Mammary epithelial cell (primary cell): ENCODE results near the gene CNEP1R1.

ENCODE experiments used
- EZH2 ChIP-seq: IDR thresholded peaks from 2 replicates; pipeline ENCODE4 v1.6.1; 2012; ENCODE audit warnings: low read length, inconsistent platforms, borderline replicate concordance
- TF ChIP-seq, protein P1 (sequence below), 2 donors: IDR thresholded peaks in 1 of 2; conservative IDR thresholded peaks in 1 of 2; 2 replicates each; pipeline ENCODE4 v1.5.1; 2011 to 2012; ENCODE audit warnings: inconsistent platforms in 2 of 2, low read length in 2 of 2, mild to moderate bottlenecking in 2 of 2, control low read depth in 1 of 2, low read depth in 1 of 2; ENCODE audit not compliant: insufficient read depth in 1 of 2; ENCODE audit errors: extremely low read depth in 1 of 2

DNA sequence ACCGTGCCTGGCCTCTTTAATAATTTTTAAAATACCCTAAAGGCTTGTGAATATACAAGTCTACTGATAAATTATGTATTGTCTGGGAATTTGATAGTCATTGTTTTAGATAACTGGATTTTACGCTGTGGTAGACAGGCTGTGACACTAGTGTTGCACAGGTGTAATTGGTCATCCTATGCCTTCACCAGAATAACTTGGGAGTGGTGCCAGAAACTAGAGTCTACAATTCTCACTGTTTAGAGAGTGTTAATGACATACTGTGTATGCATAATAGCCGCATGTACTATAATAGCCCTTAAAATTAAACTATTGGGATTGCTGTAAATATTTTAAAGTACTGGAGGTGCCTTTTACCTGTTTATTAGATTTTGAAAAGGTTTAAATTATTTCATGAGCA lies 11.4 kb downstream of the CNEP1R1 start:
- no peak for TF ChIP-seq EZH2
- TF ChIP-seq, protein P1, sequence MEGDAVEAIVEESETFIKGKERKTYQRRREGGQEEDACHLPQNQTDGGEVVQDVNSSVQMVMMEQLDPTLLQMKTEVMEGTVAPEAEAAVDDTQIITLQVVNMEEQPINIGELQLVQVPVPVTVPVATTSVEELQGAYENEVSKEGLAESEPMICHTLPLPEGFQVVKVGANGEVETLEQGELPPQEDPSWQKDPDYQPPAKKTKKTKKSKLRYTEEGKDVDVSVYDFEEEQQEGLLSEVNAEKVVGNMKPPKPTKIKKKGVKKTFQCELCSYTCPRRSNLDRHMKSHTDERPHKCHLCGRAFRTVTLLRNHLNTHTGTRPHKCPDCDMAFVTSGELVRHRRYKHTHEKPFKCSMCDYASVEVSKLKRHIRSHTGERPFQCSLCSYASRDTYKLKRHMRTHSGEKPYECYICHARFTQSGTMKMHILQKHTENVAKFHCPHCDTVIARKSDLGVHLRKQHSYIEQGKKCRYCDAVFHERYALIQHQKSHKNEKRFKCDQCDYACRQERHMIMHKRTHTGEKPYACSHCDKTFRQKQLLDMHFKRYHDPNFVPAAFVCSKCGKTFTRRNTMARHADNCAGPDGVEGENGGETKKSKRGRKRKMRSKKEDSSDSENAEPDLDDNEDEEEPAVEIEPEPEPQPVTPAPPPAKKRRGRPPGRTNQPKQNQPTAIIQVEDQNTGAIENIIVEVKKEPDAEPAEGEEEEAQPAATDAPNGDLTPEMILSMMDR (conservative IDR thresholded peaks at IDR 0.05 in 1 of 2, IDR thresholded peaks at IDR 0.05 in 1 of 2; ENCODE audit: extremely low read depth in 1 of 2, insufficient read depth in 1 of 2, low read depth in 1 of 2, low read length in 2 of 2) = no peak
